Mesenchymal stem cell (in vitro differentiated cells and primary cell): Measurements from ENCODE around the gene SIPA1L3.

Experiments
- DNase-seq: peaks from one replicate; pipeline ENCODE4 v3.0.0-alpha.2; 2013
- H2AFZ ChIP-seq: one replicate; pipeline ENCODE4 v1.6.1; 2013; ENCODE audit warnings: low read depth, mild to moderate bottlenecking, control low read depth, inconsistent platforms, low read length, moderate library complexity
- H2AK5ac ChIP-seq: 2 replicates; pipeline ENCODE4 v1.6.1; 2013; ENCODE audit warnings: low read length, moderate library complexity, mild to moderate bottlenecking, inconsistent platforms; ENCODE audit not compliant: severe bottlenecking
- H2BK120ac ChIP-seq: one replicate; pipeline ENCODE4 v1.6.1; 2013; ENCODE audit warnings: low read depth, mild to moderate bottlenecking, inconsistent platforms, low read length, moderate library complexity
- H2BK12ac ChIP-seq, 2 experiments: one replicate each; pipeline ENCODE4 v1.6.1; 2013; ENCODE audit warnings: inconsistent platforms in 2 of 2, low read length in 2 of 2, mild to moderate bottlenecking in 2 of 2, moderate library complexity in 2 of 2, control low read depth in 1 of 2
- H2BK15ac ChIP-seq: one replicate; pipeline ENCODE4 v1.6.1; 2013; ENCODE audit warnings: mild to moderate bottlenecking, low read depth, inconsistent platforms; ENCODE audit not compliant: poor library complexity, severe bottlenecking
- H2BK5ac ChIP-seq: 2 replicates; pipeline ENCODE4 v1.6.1; 2013; ENCODE audit warnings: low read depth, mild to moderate bottlenecking, low read length, control low read depth, inconsistent platforms; ENCODE audit not compliant: poor library complexity, severe bottlenecking
- H3K14ac ChIP-seq, 2 experiments: one replicate each; pipeline ENCODE4 v1.6.1; 2013; ENCODE audit warnings: inconsistent platforms in 2 of 2, low read length in 2 of 2, control low read depth in 1 of 2, mild to moderate bottlenecking in 1 of 2, moderate library complexity in 1 of 2
- H3K18ac ChIP-seq, 2 experiments: one replicate each; pipeline ENCODE4 v1.6.1; 2013; ENCODE audit warnings: inconsistent platforms in 2 of 2, low read length in 2 of 2, control low read depth in 1 of 2, low read depth in 1 of 2, mild to moderate bottlenecking in 1 of 2
- H3K23ac ChIP-seq, 2 experiments: one replicate each; pipeline ENCODE4 v1.6.1; 2013; ENCODE audit warnings: inconsistent platforms in 2 of 2, low read length in 2 of 2, mild to moderate bottlenecking in 2 of 2, moderate library complexity in 2 of 2, control low read depth in 1 of 2
- H3K27ac ChIP-seq: 2 replicates; pipeline ENCODE4 v1.5.1; 2013; ENCODE audit warnings: mild to moderate bottlenecking, moderate library complexity, low read length, control low read depth, inconsistent platforms; ENCODE audit not compliant: poor library complexity, severe bottlenecking
- H3K27me3 ChIP-seq, 2 experiments: 2 replicates each; pipeline versions ENCODE4 v1.6.1 to v1.7.0; 2013; ENCODE audit warnings: low read length in 2 of 2, mild to moderate bottlenecking in 2 of 2, moderate library complexity in 2 of 2, control low read depth in 1 of 2, inconsistent platforms in 1 of 2; ENCODE audit not compliant: control insufficient read depth in 1 of 2, insufficient read depth in 1 of 2
- H3K36me3 ChIP-seq, 2 experiments: 2 replicates each; pipeline versions ENCODE4 v1.6.1 to v1.7.0; 2013; ENCODE audit warnings: low read length in 2 of 2, control low read depth in 1 of 2, inconsistent platforms in 1 of 2, low read depth in 1 of 2, mild to moderate bottlenecking in 1 of 2; ENCODE audit not compliant: insufficient read depth in 2 of 2, control insufficient read depth in 1 of 2
- H3K4ac ChIP-seq, 2 experiments: one replicate each; pipeline ENCODE4 v1.6.1; 2013; ENCODE audit warnings: inconsistent platforms in 2 of 2, low read length in 2 of 2, mild to moderate bottlenecking in 2 of 2, moderate library complexity in 2 of 2, control low read depth in 1 of 2, low read depth in 1 of 2
- H3K4me1 ChIP-seq: 2 replicates; pipeline ENCODE4 v1.6.1; 2013; ENCODE audit warnings: low read depth, low read length, control low read depth; ENCODE audit not compliant: control insufficient read depth, insufficient read depth
- H3K4me2 ChIP-seq: 2 replicates; pipeline ENCODE4 v1.6.1; 2013; ENCODE audit warnings: low read length, mild to moderate bottlenecking, inconsistent platforms; ENCODE audit not compliant: poor library complexity, severe bottlenecking
- H3K4me3 ChIP-seq, 2 experiments: 2 replicates each; pipeline versions ENCODE4 v1.5.1 to v1.7.0; 2013; ENCODE audit warnings: low read length in 2 of 2, mild to moderate bottlenecking in 2 of 2, control low read depth in 1 of 2, low read depth in 1 of 2; ENCODE audit not compliant: insufficient read depth in 1 of 2
- H3K79me1 ChIP-seq: replicated peaks from 2 replicates; pipeline ENCODE4 v1.6.1; 2013; ENCODE audit warnings: mild to moderate bottlenecking, control low read depth, low read length, inconsistent platforms; ENCODE audit not compliant: poor library complexity, severe bottlenecking
- H3K9ac ChIP-seq: 2 replicates; pipeline ENCODE4 v1.7.0; 2013; ENCODE audit warnings: mild to moderate bottlenecking, low read length, moderate library complexity
- H3K9me3 ChIP-seq: 2 replicates; pipeline ENCODE4 v1.7.0; 2013; ENCODE audit warnings: mild to moderate bottlenecking, low read length; ENCODE audit not compliant: control insufficient read depth
- H4K8ac ChIP-seq: one replicate; pipeline ENCODE4 v1.6.1; 2013; ENCODE audit warnings: inconsistent platforms, mild to moderate bottlenecking, low read length, moderate library complexity
- H4K91ac ChIP-seq: one replicate; pipeline ENCODE4 v1.6.1; 2013; ENCODE audit warnings: mild to moderate bottlenecking, low read length, inconsistent platforms
- WGBS: methylation state at CpG from one replicate; pipeline ENCODE4 v1.1.7; 2013; ENCODE audit warnings: mixed read lengths; 5-methylcytosine and 5-hydroxymethylcytosine counted together

Gene SIPA1L3

GRCh38 chr19:38015761-38016160 is 108.8 kb downstream of the SIPA1L3 start:
- no peak overlapping the region for H4K91ac ChIP-seq
- H3K27me3 ChIP-seq: no peaks in the 10 kb centered on the region
- H2BK15ac ChIP-seq: no peak overlapping the region
- 100% methylated on average over 5 of the region's 7 CpGs for WGBS
- DNase-seq: no peak
- H3K79me1 ChIP-seq: peaks cover 38% of the 10 kb centered on the region
- H3K4ac ChIP-seq: no peak overlapping the region
- no peak overlapping the region for H2AK5ac ChIP-seq
- H3K9ac ChIP-seq: no peak overlapping the region
- no peak overlapping the region for H3K4me2 ChIP-seq
- H2AFZ ChIP-seq: no peak overlapping the region
- H2BK5ac ChIP-seq: no peak overlapping the region
- H3K14ac ChIP-seq: no peak overlapping the region
- no peak overlapping the region for H2BK120ac ChIP-seq
- no peak overlapping the region for H3K4me3 ChIP-seq
- no peaks in the 10 kb centered on the region for H3K9me3 ChIP-seq
- no peak overlapping the region for H3K18ac ChIP-seq
- peaks cover 34% of the 10 kb centered on the region for H3K4me1 ChIP-seq
- no peak overlapping the region for H2BK12ac ChIP-seq
- H3K36me3 ChIP-seq: peaks cover 6 to 25% of the 10 kb centered on the region in 2 experiments
- H3K27ac ChIP-seq: peak overlapping the region; percentile 59
- H4K8ac ChIP-seq: no peak overlapping the region
- H3K23ac ChIP-seq: no peak overlapping the region

GRCh38 chr19:38017401-38018151 is 110.6 kb downstream of the SIPA1L3 start:
- Histone ChIP-seq H3K14ac (no peak overlapping the region), H2BK120ac (no peak overlapping the region), H3K23ac (no peak overlapping the region), H3K4me3 (no peak overlapping the region), H3K4ac (no peak overlapping the region), H2BK5ac (no peak overlapping the region), H2BK15ac (no peak overlapping the region), H4K8ac (no peak overlapping the region), H3K27ac (no peak overlapping the region), H3K36me3 (peaks cover 4 to 18% of the 10 kb centered on the region in 2 experiments), H4K91ac (no peak overlapping the region), H3K79me1 (peaks cover 37% of the 10 kb centered on the region), H2BK12ac (no peak overlapping the region), H3K4me2 (no peak overlapping the region), H3K9ac (no peak overlapping the region), H3K27me3 (no peaks in the 10 kb centered on the region), H3K4me1 (peaks cover 29% of the 10 kb centered on the region), H2AK5ac (peak overlapping the region; percentile 73), H3K18ac (no peak overlapping the region), H2AFZ (no peak overlapping the region), H3K9me3 (no peaks in the 10 kb centered on the region)
- DNase-seq: no peak
- WGBS: 95% methylated on average over 6 of the region's 6 CpGs

DNA sequence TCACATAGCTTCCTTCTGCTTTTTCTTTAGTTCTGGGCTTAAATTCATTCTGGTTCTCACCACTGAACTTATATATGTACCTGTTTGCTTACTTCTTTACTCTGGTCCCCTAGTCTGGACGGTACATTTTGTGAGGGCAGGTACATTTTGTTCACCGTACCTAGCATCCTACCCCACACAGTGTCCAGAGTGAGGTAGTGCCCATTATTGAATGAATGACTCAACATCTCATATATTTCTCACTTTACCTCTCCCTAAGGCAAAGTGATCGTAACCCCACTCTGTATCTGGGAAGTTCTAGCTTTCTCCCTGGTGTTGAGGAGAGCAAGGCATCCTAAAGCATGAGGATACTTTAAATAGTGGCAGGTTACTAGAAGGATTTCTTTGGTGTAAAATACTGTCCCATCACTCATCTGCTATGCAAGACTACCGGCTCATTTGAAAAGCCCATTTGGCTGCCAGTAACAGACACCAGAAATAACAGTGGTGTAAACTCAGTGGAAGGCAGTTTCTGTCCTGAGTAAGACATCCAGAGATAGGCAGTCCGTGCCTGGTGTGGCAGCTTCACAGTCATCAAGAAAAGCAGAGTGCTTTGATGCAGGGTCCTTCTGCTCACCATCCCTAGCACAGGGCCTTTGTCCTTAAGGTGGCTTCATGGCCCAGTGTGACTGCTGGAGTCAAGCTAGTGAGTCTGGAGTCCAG is 111.8 kb downstream of the SIPA1L3 start:
- Histone ChIP-seq H3K79me1 (peaks cover 37% of the 10 kb centered on the region), H3K4me1 (peaks cover 32% of the 10 kb centered on the region), H3K9ac (no peak overlapping the region), H3K23ac (no peak overlapping the region), H2BK5ac (no peak overlapping the region), H2BK120ac (no peak overlapping the region), H2BK15ac (no peak overlapping the region), H3K27ac (no peak overlapping the region), H2BK12ac (no peak overlapping the region), H3K14ac (no peak overlapping the region), H3K4me3 (no peak overlapping the region), H3K27me3 (no peaks in the 10 kb centered on the region), H3K4ac (no peak overlapping the region), H2AFZ (no peak overlapping the region), H3K36me3 (peaks cover 2 to 13% of the 10 kb centered on the region in 2 experiments), H3K4me2 (no peak overlapping the region), H2AK5ac (peak overlapping the region; percentile 72), H4K91ac (no peak overlapping the region), H4K8ac (no peak overlapping the region), H3K9me3 (no peaks in the 10 kb centered on the region), H3K18ac (no peak overlapping the region)
- DNase-seq: no peak
- 93% methylated on average over 5 of the region's 5 CpGs for WGBS

DNA sequence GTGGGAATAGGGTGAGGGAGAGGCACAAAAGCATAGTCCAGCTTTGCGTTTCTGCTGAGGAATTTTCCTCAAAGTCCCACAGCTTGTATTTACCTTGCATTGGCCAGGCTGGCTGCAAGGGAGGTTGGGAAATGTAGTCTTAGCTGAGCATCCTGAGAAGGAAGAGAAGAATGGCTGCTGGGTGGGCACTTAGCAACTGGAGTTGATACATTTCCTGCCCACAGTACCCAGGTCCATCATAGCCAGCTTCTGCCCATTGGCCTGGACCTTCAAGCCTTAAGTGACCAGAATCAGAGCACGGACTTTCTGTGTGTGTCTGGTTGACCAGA is 112.4 kb downstream of the SIPA1L3 start:
- H4K8ac ChIP-seq: no peak overlapping the region
- H3K4me2 ChIP-seq: no peak overlapping the region
- WGBS: 50% methylated on average over 1 of the region's 2 CpGs
- H3K9ac ChIP-seq: no peak overlapping the region
- H3K4me1 ChIP-seq: peaks cover 32% of the 10 kb centered on the region
- no peak overlapping the region for H4K91ac ChIP-seq
- no peak overlapping the region for H3K14ac ChIP-seq
- H3K9me3 ChIP-seq: no peaks in the 10 kb centered on the region
- no peak overlapping the region for H3K27ac ChIP-seq
- H3K4me3 ChIP-seq: no peak overlapping the region
- no peak overlapping the region for H3K4ac ChIP-seq
- H2BK15ac ChIP-seq: no peak overlapping the region
- H3K23ac ChIP-seq: no peak overlapping the region
- DNase-seq: no peak
- H3K36me3 ChIP-seq: peaks cover 2 to 9% of the 10 kb centered on the region in 2 experiments
- H3K79me1 ChIP-seq: peaks cover 39% of the 10 kb centered on the region
- H3K18ac ChIP-seq: no peak overlapping the region
- H2AK5ac ChIP-seq: no peak overlapping the region
- H2AFZ ChIP-seq: no peak overlapping the region
- H3K27me3 ChIP-seq: no peaks in the 10 kb centered on the region
- no peak overlapping the region for H2BK120ac ChIP-seq
- H2BK12ac ChIP-seq: no peak overlapping the region
- no peak overlapping the region for H2BK5ac ChIP-seq
